ENCODE measurements around the gene C2orf72.

GRCh38 chr2:231012463-231012862 lies 24.9 kb upstream of the C2orf72 start:
- TF ChIP-seq CTCF (IDR thresholded peaks at IDR 0.05) (no peak), EZH2 (IDR thresholded peaks at IDR 0.05; ENCODE audit: borderline replicate concordance, insufficient read depth, low read depth, low read length, poor library complexity, severe bottlenecking) (no peak)

Measured in B cell (primary cell).